HepG2 (cell line): Measurements from ENCODE around the gene ADGRL3. TPM values are rescaled to one million over a fixed set of nuclear protein-coding genes. Genes with fewer than 3 reads are reported as not detected.

ENCODE experiments used
- ATAC-seq: fragments of 200-7000 bp; cut with Tn5 transposase; 3 replicates; pipeline ENCODE4 v1.9.1; 2020; ENCODE audit warnings: mild to moderate bottlenecking, moderate library complexity
- BruUV-seq: library from RNA; stranded (reverse); fragments of 400-500 nt; replicated peaks from 2 replicates; lab custom pipeline; 2021; lab: Mats Ljungman, UMichigan
- CTCF ChIA-PET: fragments of 300-600 bp; formaldehyde crosslinking; extraction: SDS; loops from one replicate; lab custom pipeline; 2021; ENCODE audit warnings: low total read pairs, inconsistent platforms, low intra/inter-chr PET ratio; lab: Yijun Ruan, JAX
- POLR2A ChIA-PET: fragments of 350-600 bp; sonication (Branson Sonifier 250); formaldehyde crosslinking; loops from one replicate; lab custom pipeline; 2020; ENCODE audit warnings: antibody characterized with exemption, inconsistent platforms; lab: Yijun Ruan, JAX
- DNase-seq: peaks from one replicate; pipeline ENCODE4 v3.0.0-alpha.2; 2015; ENCODE audit warnings: low spot score
- FAIRE-seq: peaks from 3 replicates; lab custom pipeline; 2011; peaks lifted over from hg19 to GRCh38; lab: Jason Lieb, UNC
- H2AFZ ChIP-seq: one replicate; pipeline ENCODE4 v1.6.1; 2011; ENCODE audit warnings: low read length, inconsistent platforms
- H3K27ac ChIP-seq: fragments of 300-600 bp; 3 replicates; pipeline ENCODE4 v1.8.0; 2011; ENCODE audit warnings: mixed run types, mild to moderate bottlenecking, mixed read lengths, low read length, inconsistent platforms; ENCODE audit not compliant: insufficient read depth; ENCODE audit errors: extremely low read length
- H3K27me3 ChIP-seq, 2 experiments: fragments of 200-600 bp in 1 of 2; 2 replicates in 1 of 2; 3 replicates in 1 of 2; pipeline versions ENCODE4 v1.6.0 to v1.8.0; 2011; ENCODE audit warnings: low read length in 2 of 2, mild to moderate bottlenecking in 2 of 2, moderate library complexity in 2 of 2, inconsistent platforms in 1 of 2; ENCODE audit not compliant: insufficient read depth in 2 of 2, control insufficient read depth in 1 of 2
- H3K36me3 ChIP-seq, 2 experiments: fragments of 200-600 bp in 1 of 2; replicated peaks in 1 of 2; 2 replicates in 1 of 2; 3 replicates in 1 of 2; pipeline versions ENCODE4 v1.5.1 to v1.8.0; 2011; ENCODE audit warnings: low read length in 2 of 2, inconsistent platforms in 1 of 2; ENCODE audit not compliant: insufficient read depth in 2 of 2, control insufficient read depth in 1 of 2
- H3K4me1 ChIP-seq: 2 replicates; pipeline ENCODE4 v1.5.1; 2012; ENCODE audit warnings: low read length, inconsistent platforms; ENCODE audit not compliant: insufficient read depth
- H3K4me2 ChIP-seq: 2 replicates; pipeline ENCODE4 v1.6.0; 2011; ENCODE audit warnings: low read depth, low read length, inconsistent platforms
- H3K4me3 ChIP-seq, 3 experiments: fragments of 200-600 bp in 1 of 3; sonication (generic), shearing (Covaris generic) in 1 of 3; replicated peaks in 1 of 3; 2 replicates each; pipeline ENCODE4 v1.5.1; 2011 to 2016; ENCODE audit warnings: low read length in 3 of 3, inconsistent platforms in 2 of 3, low read depth in 2 of 3, mild to moderate bottlenecking in 2 of 3, control low read depth in 1 of 3, mixed read lengths in 1 of 3; ENCODE audit not compliant: insufficient read depth in 1 of 3
- H3K79me2 ChIP-seq: one replicate; pipeline ENCODE4 v1.6.1; 2011; ENCODE audit warnings: low read length, inconsistent platforms; ENCODE audit not compliant: insufficient read depth
- H3K9ac ChIP-seq: 2 replicates; pipeline ENCODE4 v1.6.0; 2011; ENCODE audit warnings: mild to moderate bottlenecking, low read depth, low read length, inconsistent platforms; ENCODE audit not compliant: insufficient read depth
- H3K9me3 ChIP-seq: 2 replicates; pipeline ENCODE4 v1.5.1; 2012; ENCODE audit warnings: mild to moderate bottlenecking, low read length
- H4K20me1 ChIP-seq: 2 replicates; pipeline ENCODE4 v1.6.0; 2011; ENCODE audit warnings: inconsistent platforms, mild to moderate bottlenecking, low read length, moderate library complexity; ENCODE audit not compliant: insufficient read depth
- CBX5 ChIP-seq: sonication (generic); formaldehyde crosslinking; IDR thresholded peaks from 2 replicates; pipeline ENCODE4 v1.4.0; 2020; ENCODE audit warnings: missing genetic modification reagents, borderline replicate concordance
- CHD4 ChIP-seq: fragments of 200-600 bp; sonication (generic); IDR thresholded peaks from 2 replicates; pipeline ENCODE4 v1.7.0; 2017; ENCODE audit warnings: mild to moderate bottlenecking, low read length, borderline replicate concordance
- GMEB1 ChIP-seq: sonication (generic); formaldehyde crosslinking; IDR thresholded peaks from 2 replicates; pipeline ENCODE4 v1.5.1; 2020; ENCODE audit warnings: missing genetic modification reagents, mild to moderate bottlenecking, borderline replicate concordance
- HDAC1 ChIP-seq: sonication (generic); formaldehyde crosslinking; IDR thresholded peaks from 2 replicates; pipeline ENCODE4 v1.5.1; 2020; ENCODE audit warnings: mild to moderate bottlenecking, missing genetic modification reagents
- KLF15 ChIP-seq: sonication (generic); formaldehyde crosslinking; IDR thresholded peaks from 2 replicates; pipeline ENCODE4 v1.8.1; 2023; ENCODE audit warnings: borderline replicate concordance, mild to moderate bottlenecking, inconsistent platforms, missing genetic modification reagents, mixed read lengths
- MED1 ChIP-seq: sonication (generic); formaldehyde crosslinking; IDR thresholded peaks from 2 replicates; pipeline ENCODE4 v1.4.0; 2020; ENCODE audit warnings: missing genetic modification reagents
- RFXAP ChIP-seq: sonication (generic); formaldehyde crosslinking; IDR thresholded peaks from 2 replicates; pipeline ENCODE4 v1.4.0; 2020; ENCODE audit warnings: missing genetic modification reagents, borderline replicate concordance
- SRY ChIP-seq: sonication (generic); formaldehyde crosslinking; IDR thresholded peaks from 2 replicates; pipeline ENCODE4 v1.8.0; 2022; ENCODE audit warnings: mild to moderate bottlenecking, missing genetic modification reagents
- ZNF567 ChIP-seq: sonication (generic); formaldehyde crosslinking; IDR thresholded peaks from 2 replicates; pipeline ENCODE4 v1.8.1; 2023; ENCODE audit warnings: mild to moderate bottlenecking, missing genetic modification reagents, borderline replicate concordance
- ZNF605 ChIP-seq: sonication (generic); formaldehyde crosslinking; IDR thresholded peaks from 2 replicates; pipeline ENCODE4 v1.8.0; 2022; ENCODE audit warnings: mild to moderate bottlenecking, missing genetic modification reagents
- ZNF616 ChIP-seq: sonication (generic); formaldehyde crosslinking; IDR thresholded peaks from 2 replicates; pipeline ENCODE4 v1.5.0; 2020; ENCODE audit warnings: low read depth, mild to moderate bottlenecking, missing genetic modification reagents
- WGBS: methylation state at CpG from one replicate; pipeline ENCODE4 v1.1.6; 2017; ENCODE audit warnings: low lambda C conversion rate; 5-methylcytosine and 5-hydroxymethylcytosine counted together
- in situ Hi-C: cut with HindIII; loops from 2 replicates; pipeline ENCODE4 v1.10.0; 2017; ENCODE audit warnings: low pct_unique_long_range_greater_than_20kb; ENCODE audit not compliant: extremely low pct_ligation_motif_present
- intact Hi-C: fragments of 100-400 bp; cut with micrococcal nuclease; formaldehyde crosslinking; loops from one replicate; pipeline ENCODE4 v1.10.0; 2022; ENCODE audit not compliant: unreplicated experiment
- polyA plus RNA-seq, 8 experiments: library from polyadenylated mRNA; depleted of rRNA in 3 of 8; stranded (reverse) in 7 of 8; unstranded in 1 of 8; fragments of >200 nt; fragmentation: Illumina TruSeq in 4 of 8; extraction: Trizol in 4 of 8; gene quantifications; 2 replicates each; pipeline versions ENCODE4 v1.2.1 to v1.2.3, GENCODE V29; 2011 to 2016; ENCODE audit warnings: low read depth in 4 of 8, missing spikeins in 1 of 8, mixed read lengths in 1 of 8; ENCODE audit not compliant: insufficient read depth in 1 of 8
- total RNA-seq, 5 experiments: library from RNA; depleted of rRNA; stranded (reverse); fragments of >200 nt; fragmentation: Illumina TruSeq; extraction: Trizol; gene quantifications; 2 replicates each; pipeline ENCODE4 v1.2.3, GENCODE V29; 2016; ENCODE audit warnings: low read depth in 1 of 5
- TF ChIP-seq, protein P1 (sequence below): sonication (generic); formaldehyde crosslinking; IDR thresholded peaks from 2 replicates; pipeline ENCODE4 v1.4.0; 2020; ENCODE audit warnings: missing genetic modification reagents, borderline replicate concordance
- TF ChIP-seq, protein P2 (sequence below): sonication (generic); formaldehyde crosslinking; IDR thresholded peaks from 2 replicates; pipeline ENCODE4 v1.5.0; 2020; ENCODE audit warnings: mild to moderate bottlenecking, missing genetic modification reagents
- TF ChIP-seq, protein P3 (sequence below): sonication (generic); formaldehyde crosslinking; IDR thresholded peaks from 2 replicates; pipeline ENCODE4 v1.5.0; 2020; ENCODE audit warnings: missing genetic modification reagents, mild to moderate bottlenecking, borderline replicate concordance

Gene ADGRL3
- total and polyA plus RNA-seq, 2 of the 13 experiments (the other 11 are each of a cell fraction or from before 2014, with no cell fraction given), result 0.04 to 0.05 TPM

- TF ChIP-seq, protein P1, sequence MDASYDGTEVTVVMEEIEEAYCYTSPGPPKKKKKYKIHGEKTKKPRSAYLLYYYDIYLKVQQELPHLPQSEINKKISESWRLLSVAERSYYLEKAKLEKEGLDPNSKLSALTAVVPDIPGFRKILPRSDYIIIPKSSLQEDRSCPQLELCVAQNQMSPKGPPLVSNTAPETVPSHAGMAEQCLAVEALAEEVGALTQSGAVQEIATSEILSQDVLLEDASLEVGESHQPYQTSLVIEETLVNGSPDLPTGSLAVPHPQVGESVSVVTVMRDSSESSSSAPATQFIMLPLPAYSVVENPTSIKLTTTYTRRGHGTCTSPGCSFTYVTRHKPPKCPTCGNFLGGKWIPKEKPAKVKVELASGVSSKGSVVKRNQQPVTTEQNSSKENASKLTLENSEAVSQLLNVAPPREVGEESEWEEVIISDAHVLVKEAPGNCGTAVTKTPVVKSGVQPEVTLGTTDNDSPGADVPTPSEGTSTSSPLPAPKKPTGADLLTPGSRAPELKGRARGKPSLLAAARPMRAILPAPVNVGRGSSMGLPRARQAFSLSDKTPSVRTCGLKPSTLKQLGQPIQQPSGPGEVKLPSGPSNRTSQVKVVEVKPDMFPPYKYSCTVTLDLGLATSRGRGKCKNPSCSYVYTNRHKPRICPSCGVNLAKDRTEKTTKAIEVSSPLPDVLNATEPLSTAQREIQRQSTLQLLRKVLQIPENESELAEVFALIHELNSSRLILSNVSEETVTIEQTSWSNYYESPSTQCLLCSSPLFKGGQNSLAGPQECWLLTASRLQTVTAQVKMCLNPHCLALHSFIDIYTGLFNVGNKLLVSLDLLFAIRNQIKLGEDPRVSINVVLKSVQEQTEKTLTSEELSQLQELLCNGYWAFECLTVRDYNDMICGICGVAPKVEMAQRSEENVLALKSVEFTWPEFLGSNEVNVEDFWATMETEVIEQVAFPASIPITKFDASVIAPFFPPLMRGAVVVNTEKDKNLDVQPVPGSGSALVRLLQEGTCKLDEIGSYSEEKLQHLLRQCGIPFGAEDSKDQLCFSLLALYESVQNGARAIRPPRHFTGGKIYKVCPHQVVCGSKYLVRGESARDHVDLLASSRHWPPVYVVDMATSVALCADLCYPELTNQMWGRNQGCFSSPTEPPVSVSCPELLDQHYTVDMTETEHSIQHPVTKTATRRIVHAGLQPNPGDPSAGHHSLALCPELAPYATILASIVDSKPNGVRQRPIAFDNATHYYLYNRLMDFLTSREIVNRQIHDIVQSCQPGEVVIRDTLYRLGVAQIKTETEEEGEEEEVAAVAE (CRISPR knock-in tag), result no peak
- no peak for TF ChIP-seq MED1 (CRISPR knock-in tag)
- no peak for TF ChIP-seq CHD4
- no peak for TF ChIP-seq RFXAP (CRISPR knock-in tag)
- no peak for TF ChIP-seq KLF15 (CRISPR knock-in tag)
Measured at GRCh38 chr4:61580721-61581377, 380.7 kb downstream of the ADGRL3 start (continued).

GRCh38 chr4:61583696-61584095 is 383.6 kb downstream of the ADGRL3 start:
- no peaks in the 10 kb centered on the region for H3K36me3 ChIP-seq
- ChIA-PET CTCF (no interaction called here), POLR2A (no interaction called here)
- BruUV-seq, result no TSS peak
- H3K4me3 ChIP-seq, result no peak overlapping the region
- no peaks in the 10 kb centered on the region for H3K9me3 ChIP-seq
- no peak overlapping the region for H3K27ac ChIP-seq
- DNase-seq (no peak), FAIRE-seq (no peak), ATAC-seq (no peak)
- intact Hi-C loops, result no loop called here
- H4K20me1 ChIP-seq, result no peaks in the 10 kb centered on the region
- in situ Hi-C loops, result no loop called here
- H3K4me2 ChIP-seq, result no peak overlapping the region
- no peaks in the 10 kb centered on the region for H3K79me2 ChIP-seq
- no peaks in the 10 kb centered on the region for H3K27me3 ChIP-seq
- no peak overlapping the region for H3K9ac ChIP-seq
- 0% methylated on average over 1 of the region's 1 CpG for WGBS
- H3K4me1 ChIP-seq, result no peaks in the 10 kb centered on the region
- H2AFZ ChIP-seq, result no peak overlapping the region
- TF ChIP-seq ZNF605 (CRISPR knock-in tag) (no peak), SRY (CRISPR knock-in tag) (no peak), GMEB1 (CRISPR knock-in tag) (no peak), HDAC1 (no peak), CBX5 (CRISPR knock-in tag) (no peak), ZNF616 (no peak), ZNF567 (CRISPR knock-in tag) (no peak)
- TF ChIP-seq, protein P2, sequence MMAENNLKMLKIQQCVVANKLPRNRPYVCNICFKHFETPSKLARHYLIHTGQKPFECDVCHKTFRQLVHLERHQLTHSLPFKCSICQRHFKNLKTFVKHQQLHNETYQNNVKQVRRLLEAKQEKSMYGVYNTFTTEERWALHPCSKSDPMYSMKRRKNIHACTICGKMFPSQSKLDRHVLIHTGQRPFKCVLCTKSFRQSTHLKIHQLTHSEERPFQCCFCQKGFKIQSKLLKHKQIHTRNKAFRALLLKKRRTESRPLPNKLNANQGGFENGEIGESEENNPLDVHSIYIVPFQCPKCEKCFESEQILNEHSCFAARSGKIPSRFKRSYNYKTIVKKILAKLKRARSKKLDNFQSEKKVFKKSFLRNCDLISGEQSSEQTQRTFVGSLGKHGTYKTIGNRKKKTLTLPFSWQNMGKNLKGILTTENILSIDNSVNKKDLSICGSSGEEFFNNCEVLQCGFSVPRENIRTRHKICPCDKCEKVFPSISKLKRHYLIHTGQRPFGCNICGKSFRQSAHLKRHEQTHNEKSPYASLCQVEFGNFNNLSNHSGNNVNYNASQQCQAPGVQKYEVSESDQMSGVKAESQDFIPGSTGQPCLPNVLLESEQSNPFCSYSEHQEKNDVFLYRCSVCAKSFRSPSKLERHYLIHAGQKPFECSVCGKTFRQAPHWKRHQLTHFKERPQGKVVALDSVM (CRISPR knock-in tag), result no peak
- TF ChIP-seq, protein P3, sequence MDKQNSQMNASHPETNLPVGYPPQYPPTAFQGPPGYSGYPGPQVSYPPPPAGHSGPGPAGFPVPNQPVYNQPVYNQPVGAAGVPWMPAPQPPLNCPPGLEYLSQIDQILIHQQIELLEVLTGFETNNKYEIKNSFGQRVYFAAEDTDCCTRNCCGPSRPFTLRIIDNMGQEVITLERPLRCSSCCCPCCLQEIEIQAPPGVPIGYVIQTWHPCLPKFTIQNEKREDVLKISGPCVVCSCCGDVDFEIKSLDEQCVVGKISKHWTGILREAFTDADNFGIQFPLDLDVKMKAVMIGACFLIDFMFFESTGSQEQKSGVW (CRISPR knock-in tag), result no peak
